C4-2B (cell line): ENCODE measurements around the gene MBTD1.

ENCODE experiments used
- H3K27ac ChIP-seq: fragments of 450-650 bp; 2 replicates; pipeline ENCODE4 v1.5.1; 2017
- CTCF ChIP-seq: fragments of 450-650 bp; conservative IDR thresholded peaks from 2 replicates; pipeline ENCODE4 v1.5.1; 2017; ENCODE audit warnings: mild to moderate bottlenecking
- ZFX ChIP-seq: fragments of 450-650 bp; IDR thresholded peaks from 2 replicates; pipeline ENCODE4 v1.6.1; 2017

The MBTD1 gene

GRCh38 chr17:51200846-51201245 lies 59.0 kb downstream of the MBTD1 start:
- TF ChIP-seq CTCF (no peak), ZFX (no peak)
- H3K27ac ChIP-seq = no peak overlapping the region

- no peak overlapping the region for H3K27ac ChIP-seq
- TF ChIP-seq CTCF = no peak
- no peak for TF ChIP-seq ZFX
Measured at GRCh38 chr17:51200295-51200694, 59.6 kb downstream of the MBTD1 start.

GRCh38 chr17:51197754-51198153 lies 62.1 kb downstream of the MBTD1 start:
- no peak for TF ChIP-seq CTCF
- no peak for TF ChIP-seq ZFX
- no peak overlapping the region for H3K27ac ChIP-seq

- no peak overlapping the region for H3K27ac ChIP-seq
- no peak for TF ChIP-seq ZFX
- TF ChIP-seq CTCF = no peak
Measured at GRCh38 chr17:51191895-51192294, 68.0 kb downstream of the MBTD1 start.

- no peak overlapping the region for H3K27ac ChIP-seq
- TF ChIP-seq ZFX = no peak
- TF ChIP-seq CTCF = no peak
Measured at GRCh38 chr17:51189628-51190027, 70.2 kb downstream of the MBTD1 start.

- no peak overlapping the region for H3K27ac ChIP-seq
- TF ChIP-seq CTCF (no peak), ZFX (no peak)
Measured at GRCh38 chr17:51189162-51189561, 70.7 kb downstream of the MBTD1 start.

GRCh38 chr17:51188271-51188833 lies 71.5 kb downstream of the MBTD1 start:
- TF ChIP-seq ZFX (no peak), CTCF (no peak)
- no peak overlapping the region for H3K27ac ChIP-seq
